Mucosa of rectum (tissue), 2 donors: ENCODE results near the gene CDH18.

Experiments
- H3K27ac ChIP-seq, 2 donors: one replicate each; pipeline ENCODE4 v1.7.0; 2013; ENCODE audit warnings: inconsistent platforms in 2 of 2, low read depth in 2 of 2, low read length in 2 of 2
- H3K27me3 ChIP-seq, 2 donors: one replicate each; pipeline ENCODE4 v1.7.0; 2013; ENCODE audit warnings: low read length in 2 of 2; ENCODE audit not compliant: control insufficient read depth in 2 of 2, insufficient read depth in 2 of 2
- H3K36me3 ChIP-seq, 2 donors: one replicate each; pipeline ENCODE4 v1.7.0; 2013; ENCODE audit warnings: low read length in 2 of 2; ENCODE audit not compliant: control insufficient read depth in 2 of 2, insufficient read depth in 2 of 2
- H3K4me1 ChIP-seq, 2 donors: one replicate each; pipeline ENCODE4 v1.7.0; 2013; ENCODE audit warnings: low read length in 2 of 2, mild to moderate bottlenecking in 1 of 2; ENCODE audit not compliant: control insufficient read depth in 2 of 2, insufficient read depth in 2 of 2
- H3K4me3 ChIP-seq, 2 donors: one replicate each; pipeline ENCODE4 v1.7.0; 2013; ENCODE audit warnings: low read length in 2 of 2
- H3K9ac ChIP-seq, 2 donors: one replicate each; pipeline ENCODE4 v1.7.0; 2013; ENCODE audit warnings: low read length in 2 of 2, low read depth in 1 of 2, mild to moderate bottlenecking in 1 of 2
- H3K9me3 ChIP-seq, 2 donors: one replicate each; pipeline ENCODE4 v1.7.0; 2013; ENCODE audit warnings: low read length in 2 of 2; ENCODE audit not compliant: control insufficient read depth in 2 of 2
- donor health status: healthy.
- donor health status: Normal muscosa, but diverticular disease.

Gene CDH18

DNA sequence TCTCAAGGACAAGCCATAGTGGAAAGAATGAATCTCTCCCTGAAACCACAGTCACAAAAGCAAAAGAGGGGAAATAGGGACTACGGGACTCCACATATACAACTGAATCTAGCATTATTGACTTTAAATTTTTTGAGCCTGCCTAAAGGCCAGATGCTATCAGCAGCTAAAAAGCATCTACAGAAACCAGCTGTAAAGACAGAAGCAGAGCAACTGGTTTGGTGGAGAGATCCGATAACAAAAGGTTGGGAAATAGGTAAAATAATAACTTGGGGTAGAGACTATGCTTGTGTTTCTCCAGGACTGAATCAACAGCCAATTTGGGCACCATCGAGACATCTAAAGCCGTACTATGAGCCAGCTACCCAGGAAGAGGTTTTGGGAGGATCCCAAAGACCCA is 281.2 kb downstream of the CDH18 start:
- no peaks in the 10 kb centered on the region for H3K27me3 ChIP-seq
- H3K27ac ChIP-seq = no peak overlapping the region
- no peak overlapping the region for H3K9ac ChIP-seq
- no peaks in the 10 kb centered on the region for H3K4me1 ChIP-seq
- H3K4me3 ChIP-seq = no peak overlapping the region
- H3K36me3 ChIP-seq = no peaks in the 10 kb centered on the region
- no peaks in the 10 kb centered on the region for H3K9me3 ChIP-seq

DNA sequence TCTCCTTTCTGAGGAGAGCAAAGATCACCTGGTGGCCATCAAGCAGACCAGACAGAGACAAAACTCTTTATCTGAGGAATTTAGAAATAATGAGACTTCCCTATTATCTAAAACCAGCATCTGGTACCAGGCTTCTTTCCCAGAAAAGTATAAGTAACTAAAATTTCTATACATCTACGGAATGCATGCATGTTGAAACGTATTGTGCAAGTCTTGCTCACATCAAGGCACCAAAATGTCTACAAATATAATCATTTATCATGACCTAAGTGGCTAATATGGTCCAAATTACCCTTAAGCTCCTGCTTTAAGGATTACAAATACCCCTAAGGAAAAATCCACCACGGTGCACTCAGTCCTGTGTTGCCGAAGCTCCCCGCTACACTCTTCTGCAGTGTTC is 286.3 kb downstream of the CDH18 start:
- Histone ChIP-seq H3K4me1 (no peaks in the 10 kb centered on the region), H3K9me3 (peaks cover 0 to 2% of the 10 kb centered on the region in 2 donors), H3K4me3 (no peak overlapping the region), H3K27me3 (no peaks in the 10 kb centered on the region), H3K27ac (no peak overlapping the region), H3K9ac (no peak overlapping the region), H3K36me3 (no peaks in the 10 kb centered on the region)

DNA sequence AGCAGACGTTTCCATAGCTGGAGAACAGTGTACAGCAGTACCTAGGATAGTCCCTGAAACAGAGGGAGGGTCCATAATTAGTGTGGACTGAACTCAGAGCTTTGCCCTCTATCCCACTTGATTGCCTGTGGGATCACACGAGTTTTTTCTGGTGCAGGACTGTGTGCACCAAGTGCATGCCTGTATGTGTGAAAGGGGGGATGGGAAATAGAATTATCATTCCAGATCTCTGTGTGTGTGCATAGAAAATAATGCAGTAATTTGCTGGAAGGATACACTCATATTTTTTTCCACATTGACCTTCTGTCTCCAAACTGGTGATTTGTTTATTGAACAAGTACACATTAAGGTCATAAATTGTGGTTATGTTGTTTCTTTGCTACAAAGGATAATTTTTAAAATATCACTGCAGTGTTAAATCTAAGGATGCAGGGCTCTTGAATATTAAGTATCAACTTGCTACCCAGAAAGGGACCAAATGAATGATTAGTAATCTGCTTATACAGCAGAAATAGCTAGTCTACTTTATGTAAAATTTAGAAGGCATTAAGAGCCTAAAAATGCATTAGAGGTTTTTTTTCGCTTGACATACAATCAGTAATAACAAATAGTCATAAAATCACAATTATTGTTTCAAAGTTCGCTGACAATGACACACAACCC is 292.9 kb downstream of the CDH18 start:
- no peaks in the 10 kb centered on the region for H3K27me3 ChIP-seq
- no peaks in the 10 kb centered on the region for H3K4me1 ChIP-seq
- no peaks in the 10 kb centered on the region for H3K9me3 ChIP-seq
- H3K9ac ChIP-seq = no peak overlapping the region
- no peak overlapping the region for H3K4me3 ChIP-seq
- H3K27ac ChIP-seq = no peak overlapping the region
- no peaks in the 10 kb centered on the region for H3K36me3 ChIP-seq

DNA sequence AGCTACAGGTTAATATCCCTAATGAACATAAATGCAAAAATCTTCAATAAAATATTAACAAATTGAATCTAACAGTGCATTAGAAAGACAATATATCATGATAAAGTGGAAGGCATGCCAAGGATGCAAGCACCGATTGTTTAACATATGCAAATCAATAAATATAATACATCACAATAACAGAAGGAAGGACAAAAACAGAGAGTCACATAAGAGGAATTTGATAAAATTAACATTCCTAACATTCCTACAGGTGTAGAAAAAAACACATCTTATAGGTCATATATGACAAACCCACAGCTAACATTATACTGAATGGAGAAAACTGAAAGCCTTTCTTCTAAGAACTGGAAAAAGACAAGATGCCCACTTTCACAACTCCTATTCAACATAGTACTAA is 297.0 kb downstream of the CDH18 start:
- Histone ChIP-seq H3K4me3 (no peak overlapping the region), H3K36me3 (no peaks in the 10 kb centered on the region), H3K4me1 (no peaks in the 10 kb centered on the region), H3K9me3 (peaks cover 0 to 2% of the 10 kb centered on the region in 2 donors), H3K27ac (no peak overlapping the region), H3K9ac (no peak overlapping the region), H3K27me3 (no peaks in the 10 kb centered on the region)

DNA sequence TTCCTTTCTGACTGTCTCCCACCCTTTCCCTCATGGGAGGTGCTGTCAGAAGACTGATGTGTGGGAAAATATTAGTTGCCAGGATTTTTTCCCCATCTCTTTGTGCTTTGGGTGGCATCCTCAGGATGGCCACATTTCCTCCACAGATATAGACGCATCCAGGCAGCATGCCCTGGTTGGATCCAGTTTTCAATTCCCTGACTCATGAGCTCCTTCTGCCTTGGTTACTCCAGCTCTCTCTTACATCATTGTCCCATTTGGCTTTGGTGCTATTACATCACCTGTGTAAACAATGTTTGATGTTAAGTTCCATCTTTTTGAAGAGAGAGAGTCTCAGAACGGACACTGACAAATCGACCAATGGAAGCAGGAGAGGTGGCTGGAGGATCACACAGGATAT is 302.5 kb downstream of the CDH18 start:
- H3K27ac ChIP-seq = no peak overlapping the region
- H3K27me3 ChIP-seq = no peaks in the 10 kb centered on the region
- H3K4me1 ChIP-seq = no peaks in the 10 kb centered on the region
- H3K4me3 ChIP-seq = no peak overlapping the region
- H3K36me3 ChIP-seq = no peaks in the 10 kb centered on the region
- peaks cover 0 to 2% of the 10 kb centered on the region in 2 donors for H3K9me3 ChIP-seq
- H3K9ac ChIP-seq = no peak overlapping the region

DNA sequence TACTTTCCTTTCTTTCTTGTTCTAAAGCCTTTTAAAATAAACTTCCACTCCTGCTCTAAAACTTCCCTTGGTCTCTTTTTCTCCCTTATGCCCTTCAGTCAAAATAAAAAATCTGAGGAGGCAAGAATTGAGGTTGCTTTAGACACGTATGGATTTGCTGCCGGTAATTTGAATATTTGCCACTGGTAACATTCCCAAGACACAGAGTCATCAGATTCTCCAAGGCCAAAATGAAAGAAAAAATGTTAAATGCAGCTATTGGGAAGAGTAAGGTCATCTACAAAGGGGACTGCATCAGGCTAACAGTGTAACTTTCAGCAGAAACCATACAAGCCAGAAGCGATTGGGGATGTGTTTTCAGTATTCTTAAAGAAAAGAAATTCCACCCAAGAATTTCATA is 311.1 kb downstream of the CDH18 start:
- H3K36me3 ChIP-seq = no peaks in the 10 kb centered on the region
- H3K27ac ChIP-seq = no peak overlapping the region

DNA sequence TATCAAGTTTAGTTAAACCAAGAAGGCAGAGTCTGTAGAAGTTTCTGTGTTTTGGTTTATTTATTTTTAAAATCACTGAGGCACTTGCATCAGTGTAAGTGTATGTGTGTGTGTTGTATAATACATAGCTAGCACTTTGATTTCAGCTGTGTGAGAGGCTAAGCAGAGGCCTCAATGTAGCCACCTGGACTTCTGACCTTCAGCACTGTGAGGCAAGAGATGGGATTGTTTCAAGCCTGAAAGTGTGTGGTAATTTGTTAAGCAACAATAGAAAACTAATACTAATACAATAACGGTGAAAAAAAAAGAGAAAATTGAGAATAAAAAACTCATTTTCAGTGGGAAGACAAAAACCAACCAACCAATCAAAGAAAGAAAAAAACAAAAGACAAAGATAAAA is 327.3 kb downstream of the CDH18 start:
- no peak overlapping the region for H3K27ac ChIP-seq
- no peak overlapping the region for H3K9ac ChIP-seq
- no peaks in the 10 kb centered on the region for H3K36me3 ChIP-seq
- H3K4me1 ChIP-seq = no peaks in the 10 kb centered on the region
- no peak overlapping the region for H3K4me3 ChIP-seq
- no peaks in the 10 kb centered on the region for H3K9me3 ChIP-seq
- H3K27me3 ChIP-seq = no peaks in the 10 kb centered on the region

More for the DNA sequence above, 311.1 kb downstream of the CDH18 start:
- H3K9me3 ChIP-seq = no peaks in the 10 kb centered on the region
- no peak overlapping the region for H3K9ac ChIP-seq
- H3K4me1 ChIP-seq = no peaks in the 10 kb centered on the region
- no peaks in the 10 kb centered on the region for H3K27me3 ChIP-seq
- H3K4me3 ChIP-seq = no peak overlapping the region

DNA sequence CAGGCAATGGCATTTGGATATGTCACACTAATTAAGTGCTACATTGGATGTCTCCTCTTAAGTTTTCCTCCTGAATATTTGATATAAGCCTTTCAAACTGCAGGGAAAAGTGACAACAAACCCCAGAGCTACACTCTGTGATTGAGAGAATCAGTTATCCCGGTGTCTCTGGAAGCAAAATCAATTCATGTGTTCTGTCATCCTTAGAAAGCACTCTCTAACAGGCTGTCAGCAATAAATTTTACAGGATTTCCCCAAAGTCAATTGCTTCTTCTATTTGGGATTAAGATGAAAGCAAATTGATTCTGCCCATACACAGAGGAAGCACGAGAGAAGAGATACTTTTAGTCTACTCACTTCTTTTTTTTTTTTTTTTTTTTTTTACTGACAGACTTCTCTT is 332.4 kb downstream of the CDH18 start:
- Histone ChIP-seq H3K36me3 (no peaks in the 10 kb centered on the region), H3K9ac (no peak overlapping the region), H3K27ac (no peak overlapping the region)

DNA sequence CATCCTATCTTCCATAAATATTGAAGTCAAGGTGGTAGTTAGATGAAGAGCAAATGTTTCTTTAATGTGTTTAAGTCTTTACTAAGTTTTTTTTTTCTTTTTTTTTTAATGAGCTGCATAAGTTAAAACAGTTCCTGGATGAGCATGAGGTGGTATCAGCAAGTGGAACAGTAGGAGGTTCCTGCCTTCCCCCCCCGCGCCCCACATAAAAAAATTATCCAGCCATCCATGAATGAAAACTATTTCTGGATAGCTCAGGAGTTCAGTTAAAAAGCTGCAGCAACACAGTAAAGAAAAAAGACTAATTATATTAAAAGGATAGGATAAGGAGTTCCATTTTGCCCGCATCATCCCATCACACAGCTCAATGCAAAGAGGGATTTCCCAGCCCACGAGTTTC is 349.5 kb downstream of the CDH18 start:
- Histone ChIP-seq H3K9me3 (peaks cover 0 to 5% of the 10 kb centered on the region in 2 donors), H3K4me1 (no peaks in the 10 kb centered on the region), H3K27ac (no peak overlapping the region), H3K4me3 (no peak overlapping the region), H3K9ac (no peak overlapping the region), H3K27me3 (no peaks in the 10 kb centered on the region), H3K36me3 (no peaks in the 10 kb centered on the region)

More for the DNA sequence above, 332.4 kb downstream of the CDH18 start:
- Histone ChIP-seq H3K9me3 (no peaks in the 10 kb centered on the region), H3K4me3 (no peak overlapping the region), H3K27me3 (no peaks in the 10 kb centered on the region), H3K4me1 (no peaks in the 10 kb centered on the region)

DNA sequence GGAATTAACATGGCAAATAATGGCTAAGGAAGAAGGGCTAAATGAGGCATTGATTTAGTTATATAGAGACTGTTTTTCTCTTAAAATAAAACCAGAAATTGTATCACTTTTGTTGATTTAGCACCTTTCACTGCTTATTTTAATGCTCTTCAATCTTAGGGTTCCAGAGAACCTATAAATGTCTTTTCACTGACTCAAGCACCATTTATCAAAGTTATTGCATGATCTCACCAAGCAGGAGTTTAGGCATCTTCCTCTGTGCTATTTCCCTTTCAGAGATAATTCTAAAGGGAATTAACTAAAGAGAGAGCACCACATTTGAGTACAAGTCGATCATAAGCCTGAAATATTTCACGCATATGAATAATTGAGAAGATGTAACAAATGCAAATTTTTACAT is 357.1 kb downstream of the CDH18 start:
- H3K4me1 ChIP-seq = no peaks in the 10 kb centered on the region
- no peak overlapping the region for H3K9ac ChIP-seq
- H3K27ac ChIP-seq = no peak overlapping the region
- H3K27me3 ChIP-seq = no peaks in the 10 kb centered on the region
- H3K36me3 ChIP-seq = no peaks in the 10 kb centered on the region
- H3K9me3 ChIP-seq = no peaks in the 10 kb centered on the region
- no peak overlapping the region for H3K4me3 ChIP-seq

DNA sequence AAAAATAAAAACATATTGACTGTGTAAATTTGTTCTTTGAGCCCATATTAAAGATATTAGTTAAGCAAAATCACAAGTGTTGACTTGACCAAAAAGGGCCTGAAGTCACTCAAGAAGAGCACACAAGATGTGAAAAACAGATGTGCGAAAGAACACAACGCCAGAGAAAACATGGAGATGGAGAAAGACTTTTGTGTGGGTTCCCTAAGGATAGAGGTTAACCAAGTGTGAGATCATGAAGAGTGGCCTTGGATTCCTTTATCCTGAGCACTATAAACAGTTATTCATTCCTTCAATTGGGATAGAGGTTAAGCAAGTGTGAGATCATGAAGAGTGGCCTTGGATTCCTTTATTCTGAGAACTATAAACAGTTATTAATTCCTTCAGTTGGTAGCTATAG is 361.8 kb downstream of the CDH18 start:
- Histone ChIP-seq H3K9ac (no peak overlapping the region), H3K4me1 (no peaks in the 10 kb centered on the region), H3K27me3 (no peaks in the 10 kb centered on the region), H3K9me3 (peaks cover 0 to 5% of the 10 kb centered on the region in 2 donors), H3K36me3 (no peaks in the 10 kb centered on the region), H3K27ac (no peak overlapping the region), H3K4me3 (no peak overlapping the region)
